Raji (cell line): ENCODE measurements around the gene APCDD1L.

Experiments
- POLR2A ChIP-seq: IDR thresholded peaks from 2 replicates; pipeline ENCODE4 v1.6.1; 2011; ENCODE audit warnings: low read depth, low read length, control low read depth; ENCODE audit not compliant: insufficient read depth

APCDD1L gene

GRCh38 chr20:58486207-58486606 is 29.0 kb downstream of the APCDD1L start:
- no peak for TF ChIP-seq POLR2A

DNA sequence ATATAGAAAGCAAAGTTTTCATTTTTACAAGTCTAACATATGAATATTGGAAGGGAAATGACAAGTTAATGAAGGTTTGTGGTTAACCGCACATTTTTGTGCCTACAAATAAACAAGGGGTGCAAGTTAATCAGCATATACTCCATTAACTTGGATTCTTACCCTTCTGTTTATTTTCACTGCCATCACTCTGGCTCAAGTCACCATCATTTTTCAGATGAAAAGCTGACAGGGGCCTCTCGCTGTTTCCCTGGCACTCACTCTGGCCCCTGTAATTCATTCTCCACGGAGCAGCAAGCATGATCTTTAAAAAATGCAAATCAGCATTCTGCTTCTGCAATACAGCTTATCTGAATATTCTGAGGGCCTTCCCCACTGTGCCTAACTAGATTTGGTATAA is 29.8 kb downstream of the APCDD1L start:
- no peak for TF ChIP-seq POLR2A

- no peak for TF ChIP-seq POLR2A
Measured at GRCh38 chr20:58483470-58483869, 31.7 kb downstream of the APCDD1L start.

DNA sequence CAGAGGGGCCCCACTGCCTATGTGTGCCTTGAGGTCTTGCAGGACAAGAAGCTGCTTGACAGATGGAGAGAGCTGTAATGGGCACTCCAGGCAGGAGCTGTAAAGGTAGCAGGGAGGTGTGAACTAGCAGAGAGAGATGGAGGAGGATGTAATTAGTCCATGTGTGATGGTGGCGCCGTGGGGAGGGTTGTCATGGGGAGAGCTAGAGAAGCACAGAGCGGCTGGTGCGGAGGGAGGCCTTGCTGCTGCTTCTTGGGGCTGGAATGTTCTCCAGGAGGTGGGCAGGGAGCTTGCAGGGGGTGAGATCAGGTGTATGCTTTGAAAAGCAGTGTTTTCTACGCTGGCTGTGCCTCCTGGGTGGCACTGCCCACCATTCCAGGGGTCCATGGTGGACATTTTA is 32.1 kb downstream of the APCDD1L start:
- TF ChIP-seq POLR2A, result no peak

DNA sequence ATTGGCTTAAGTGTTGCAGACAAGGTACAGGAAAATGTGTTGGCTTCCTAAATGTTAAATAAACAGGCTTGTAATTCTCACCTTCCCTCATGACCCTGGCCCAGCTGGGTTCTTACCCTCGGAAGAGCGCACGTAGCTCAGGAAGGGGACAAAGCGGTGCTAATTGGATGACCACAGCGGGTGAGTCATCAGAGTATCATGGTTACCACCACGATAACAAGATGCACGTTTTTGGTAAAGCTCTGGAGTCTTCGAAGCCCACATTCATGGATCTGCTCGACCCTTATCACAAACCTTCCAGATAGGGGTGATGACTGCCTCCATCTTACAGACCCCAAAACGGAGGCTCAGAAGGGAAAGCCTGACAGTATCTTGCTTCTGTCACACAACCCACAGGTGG is 32.8 kb downstream of the APCDD1L start:
- TF ChIP-seq POLR2A, result no peak

DNA sequence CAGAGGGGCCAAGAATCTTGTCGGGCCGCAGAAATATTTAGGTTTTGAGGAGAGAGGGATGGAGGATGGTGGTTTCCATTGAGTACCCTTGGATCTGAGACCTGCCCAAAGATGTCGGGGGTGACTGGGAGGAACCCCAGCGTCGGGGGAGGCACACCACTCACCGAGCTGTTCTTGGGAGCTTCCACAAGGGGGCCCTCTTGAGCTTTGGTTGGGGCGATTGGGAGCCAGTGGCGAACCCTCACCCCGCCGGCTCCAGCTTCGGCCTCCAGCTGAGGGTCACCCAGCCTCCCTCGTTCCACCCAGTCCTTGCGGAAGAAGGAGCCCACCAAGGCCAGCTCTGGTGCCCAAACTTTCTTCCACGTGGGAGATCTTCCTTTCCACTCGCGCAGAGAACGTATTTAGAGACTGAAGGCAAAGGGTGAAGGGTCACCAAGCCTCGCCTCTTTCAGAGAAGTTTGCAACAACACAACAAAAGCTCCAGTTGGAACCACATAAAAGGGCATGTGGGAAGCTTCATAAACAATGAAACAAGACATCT is 33.6 kb downstream of the APCDD1L start:
- TF ChIP-seq POLR2A, result no peak

DNA sequence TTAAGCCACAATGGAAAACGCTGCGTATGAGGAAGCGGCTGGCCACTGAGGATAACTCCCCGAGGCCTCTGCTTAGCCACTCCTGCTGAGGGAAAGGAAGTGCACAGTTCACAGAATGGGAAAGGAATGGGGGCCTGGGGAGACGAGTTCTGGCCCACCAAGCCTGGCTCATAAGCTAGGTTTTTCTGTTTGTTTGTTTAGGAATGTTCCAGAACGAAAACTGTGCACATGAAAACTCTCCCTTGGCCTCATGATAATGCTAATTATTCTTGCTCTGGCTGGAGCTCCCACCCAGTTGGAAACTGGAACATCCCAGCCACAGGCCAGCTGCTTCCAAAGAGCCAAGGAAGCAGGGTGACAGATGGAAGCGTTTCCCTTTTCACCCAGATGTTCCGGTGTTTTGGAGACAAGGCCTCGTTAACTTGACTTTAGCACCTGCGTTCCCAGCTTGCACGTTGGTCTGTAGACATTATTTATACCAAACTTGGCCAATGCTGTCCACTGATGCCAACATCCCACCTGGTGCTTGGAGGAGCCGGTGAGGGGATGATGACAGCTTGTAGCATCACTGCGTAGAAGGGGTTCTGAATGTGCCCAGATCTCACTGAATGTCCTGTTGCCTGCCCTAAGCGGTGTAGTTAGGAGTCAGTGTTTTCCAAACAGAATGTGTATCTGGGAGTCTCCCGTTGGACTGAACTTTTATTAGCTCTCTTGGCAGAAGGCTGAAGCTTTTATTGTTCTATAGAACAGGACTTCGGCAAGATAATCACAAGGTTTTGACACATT is 34.5 kb downstream of the APCDD1L start:
- TF ChIP-seq POLR2A, result no peak

DNA sequence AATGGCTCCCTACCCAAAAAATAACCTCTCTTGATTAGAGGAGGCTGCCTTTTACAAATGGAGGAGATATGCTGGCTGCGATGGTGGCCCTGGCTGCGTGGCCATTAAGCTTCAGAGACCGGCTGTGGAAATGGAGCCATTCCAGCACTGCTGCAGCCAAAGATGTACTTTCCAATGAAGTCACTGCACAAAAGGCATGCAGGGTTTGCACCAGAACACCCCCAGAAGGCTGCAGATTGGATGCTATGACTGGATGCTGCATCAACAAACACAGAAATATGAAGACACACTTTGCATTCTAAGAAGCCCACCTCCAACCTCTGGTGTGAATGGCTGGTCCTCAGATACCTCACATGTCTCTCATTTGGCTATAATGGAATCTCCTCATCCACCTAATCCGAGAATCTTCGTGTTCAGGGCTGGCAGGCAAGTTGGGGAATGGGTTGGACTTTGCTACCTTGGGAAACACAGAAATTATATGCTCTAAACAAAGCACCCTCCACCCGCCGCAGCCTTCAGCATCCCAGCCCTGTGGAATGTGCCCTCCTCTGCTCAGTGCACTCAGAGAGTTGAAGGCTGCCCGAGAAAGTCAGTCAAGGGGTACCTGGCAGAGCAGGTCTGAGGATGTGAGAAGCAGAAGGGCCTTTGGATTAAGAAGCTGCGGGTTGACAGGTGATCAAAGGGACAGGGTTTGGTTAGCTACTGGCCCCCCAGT is 35.3 kb downstream of the APCDD1L start:
- no peak for TF ChIP-seq POLR2A

DNA sequence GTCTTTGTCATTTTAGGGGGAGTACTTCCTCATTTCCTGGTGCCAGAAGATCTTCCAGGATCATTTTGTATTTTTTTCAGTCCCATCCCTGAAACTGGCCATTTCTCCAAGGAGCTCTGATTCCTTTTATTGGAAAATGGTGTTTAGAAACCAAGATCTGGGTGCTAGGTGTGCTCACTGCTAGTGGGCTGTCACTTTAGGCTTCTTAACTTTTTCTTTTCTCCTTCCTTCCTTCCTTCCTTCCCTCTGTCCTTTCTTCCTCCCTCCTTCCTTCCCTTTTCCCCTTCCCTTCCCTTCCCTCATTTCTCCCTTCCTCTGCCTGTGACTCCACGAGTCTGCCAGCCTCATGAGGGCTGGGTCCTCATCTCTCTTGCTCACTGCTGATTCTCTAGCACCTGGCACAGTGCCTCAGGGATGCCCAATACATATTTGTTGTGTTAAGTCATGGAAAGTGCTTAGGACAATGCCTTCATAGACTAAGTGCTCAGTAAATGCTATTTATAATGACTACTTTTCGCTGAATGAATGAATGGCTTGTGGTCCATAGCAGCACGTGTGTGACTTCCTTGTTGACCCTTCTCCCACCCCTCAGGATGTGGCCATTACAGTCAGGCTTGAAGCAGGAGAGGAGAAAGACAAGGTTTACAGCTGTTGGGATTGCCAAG is 36.9 kb downstream of the APCDD1L start:
- no peak for TF ChIP-seq POLR2A

DNA sequence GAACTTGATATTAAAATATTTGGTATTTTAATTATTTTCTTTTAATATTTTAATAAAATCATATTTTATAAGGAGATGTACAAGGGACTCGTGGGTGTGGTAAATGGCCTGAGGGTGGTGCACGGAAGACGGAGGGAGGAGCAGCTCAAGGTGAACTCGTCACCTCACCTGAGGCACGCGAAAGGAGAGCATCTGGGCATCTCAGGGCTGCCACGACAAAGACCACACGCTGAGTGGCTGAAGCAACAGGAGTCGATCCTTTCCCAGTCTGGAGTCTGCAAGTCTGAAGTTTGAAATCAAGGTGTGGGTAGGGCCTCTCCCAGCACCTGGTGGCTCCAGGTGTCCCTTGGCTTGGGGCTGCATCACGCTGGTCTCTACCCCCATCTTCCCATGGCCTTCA is 39.7 kb downstream of the APCDD1L start:
- no peak for TF ChIP-seq POLR2A

- TF ChIP-seq POLR2A, result no peak
Measured at GRCh38 chr20:58473453-58474425, 41.5 kb downstream of the APCDD1L start.

DNA sequence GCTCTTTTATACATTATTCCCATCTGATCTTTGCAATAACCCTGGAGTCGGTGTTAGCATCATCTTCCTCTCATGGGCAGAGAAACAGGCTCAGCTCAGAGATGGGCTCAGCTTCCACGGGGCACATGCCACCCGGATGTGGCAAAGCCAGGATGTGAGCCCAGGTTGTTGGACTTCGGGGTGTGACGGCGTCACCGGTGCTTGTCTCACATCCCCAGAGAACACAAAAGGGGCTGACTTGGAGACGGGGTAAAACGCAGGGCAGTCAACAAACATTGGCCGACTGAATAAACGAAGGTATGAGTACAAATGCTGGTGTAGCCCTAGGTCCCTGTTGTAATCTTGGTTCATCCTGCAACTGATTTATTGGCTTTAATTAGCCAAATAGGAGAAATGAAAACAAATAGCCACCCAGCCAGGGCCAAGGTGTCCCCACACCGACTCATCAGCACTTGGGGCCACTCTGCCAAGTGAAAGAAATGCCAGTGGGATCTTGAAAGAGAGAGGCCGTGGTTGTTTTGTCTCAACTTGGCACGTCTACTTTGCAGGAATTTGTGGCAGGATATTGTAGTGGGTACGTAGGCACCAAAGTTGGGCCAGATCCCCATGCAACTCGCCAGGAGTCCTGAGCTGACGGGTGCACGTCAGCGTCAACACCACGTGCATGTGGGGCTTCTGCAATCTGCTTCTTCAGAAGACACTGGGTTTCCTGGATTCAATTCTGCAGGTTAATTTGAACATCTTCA is 42.8 kb downstream of the APCDD1L start:
- TF ChIP-seq POLR2A, result no peak

DNA sequence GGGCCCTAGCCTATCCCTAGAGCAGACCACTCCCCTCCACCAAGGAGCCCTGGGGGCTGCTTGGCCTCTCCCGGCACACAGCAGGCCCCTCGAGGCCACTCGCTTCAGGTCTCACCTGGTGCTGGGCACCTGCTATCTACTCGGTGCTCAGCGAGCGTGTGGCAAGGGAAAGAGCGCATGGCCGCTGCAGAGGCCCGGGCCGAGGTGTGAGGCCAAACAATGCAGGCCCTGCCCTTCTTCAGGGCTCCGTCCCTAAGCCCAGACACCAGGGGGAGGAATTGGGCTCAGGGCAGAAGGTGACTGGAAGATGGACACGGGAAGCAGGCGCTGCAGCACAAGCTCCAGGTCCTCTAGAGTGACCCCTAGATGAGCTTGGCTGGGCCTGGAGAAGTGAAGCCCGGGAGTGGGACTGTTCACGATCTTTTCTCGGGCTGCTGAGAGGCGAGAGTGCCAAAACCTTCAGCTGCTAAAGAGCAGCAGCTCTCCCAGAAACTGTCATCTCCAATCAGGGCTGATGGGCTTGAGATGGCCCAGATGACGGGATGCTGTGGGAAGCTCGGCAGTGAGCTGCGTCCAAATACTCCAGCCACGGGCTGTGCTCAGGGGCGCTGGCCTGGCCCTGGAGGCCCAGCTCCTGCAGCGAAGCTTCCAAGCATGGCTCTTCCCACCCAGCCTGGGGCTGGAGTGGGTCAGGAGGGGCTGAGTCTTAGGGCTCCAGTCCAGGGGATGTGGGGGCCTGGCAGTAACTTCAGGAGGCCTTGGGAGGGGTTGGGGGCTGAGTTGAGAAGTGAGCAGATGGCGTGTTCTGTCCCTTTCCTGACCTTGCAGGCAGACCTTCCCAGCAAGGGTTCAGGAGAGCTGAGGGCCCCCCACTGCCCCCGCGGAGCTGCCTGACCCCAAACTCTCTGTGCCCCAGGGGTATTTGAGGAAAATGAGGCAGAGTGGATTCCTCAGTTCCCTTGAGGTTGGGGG is 43.7 kb downstream of the APCDD1L start:
- TF ChIP-seq POLR2A, result no peak
